Right kidney (tissue), 1 donor: ENCODE data around the gene LIPE.
A peak's percentile ranks its signal among the peaks of the same experiment; 100 is the strongest.

ENCODE experiments used
- DNase-seq: peaks from one replicate; pipeline ENCODE4 v3.0.0-alpha.2; 2016

Gene LIPE

GRCh38 chr19:42412661-42413076 lies 14.5 kb downstream of the LIPE start:
- DNase-seq, result no peak

GRCh38 chr19:42412227-42412626 lies 15.0 kb downstream of the LIPE start:
- DNase-seq, result no peak

- DNase-seq, result no peak
These were observed 15.5 kb downstream of the LIPE start for GRCh38 chr19:42411581-42412178.

- DNase-seq, result no peak
These were observed 16.8 kb downstream of the LIPE start for GRCh38 chr19:42410371-42410770.

GRCh38 chr19:42409477-42409876 lies 17.7 kb downstream of the LIPE start:
- DNase-seq, result no peak

- no peak for DNase-seq
These were observed 19.4 kb downstream of the LIPE start for GRCh38 chr19:42407816-42408175.

GRCh38 chr19:42407085-42407815 lies 19.9 kb downstream of the LIPE start:
- no peak for DNase-seq

- DNase-seq, result no peak
These were observed 21.1 kb downstream of the LIPE start for GRCh38 chr19:42406111-42406510.

- no peak for DNase-seq
These were observed 23.6 kb downstream of the LIPE start for GRCh38 chr19:42403586-42403985.

- DNase-seq, result peak; percentile 51
These were observed 24.6 kb downstream of the LIPE start for GRCh38 chr19:42402376-42403116.

GRCh38 chr19:42401365-42402303 lies 25.6 kb downstream of the LIPE start:
- DNase-seq, result peak; percentile 79

- no peak for DNase-seq
These were observed 26.8 kb downstream of the LIPE start for GRCh38 chr19:42400404-42400803.

GRCh38 chr19:42397263-42398166 lies 29.7 kb downstream of the LIPE start:
- no peak for DNase-seq

GRCh38 chr19:42396381-42397262 lies 30.6 kb downstream of the LIPE start:
- peak; percentile 92 for DNase-seq

- DNase-seq, result no peak
These were observed 32.4 kb downstream of the LIPE start for GRCh38 chr19:42394751-42395150.

- no peak for DNase-seq
These were observed 35.0 kb downstream of the LIPE start for GRCh38 chr19:42392165-42392564.

- DNase-seq, result no peak
These were observed 37.3 kb downstream of the LIPE start, which contains the start of gene CNFN for GRCh38 chr19:42389899-42390298. CNFN (minus strand) TSS chr19:42390297; CDS start chr19:42389037, 1,260 bp downstream.

- no peak for DNase-seq
These were observed 38.2 kb downstream of the LIPE start for GRCh38 chr19:42388851-42389489.

- DNase-seq, result peak; percentile 75
These were observed 40.0 kb downstream of the LIPE start for GRCh38 chr19:42386974-42387707.
